PC-9 (cell line): ENCODE measurements around the gene SPEG. TPM values are rescaled to one million over a fixed set of nuclear protein-coding genes. Genes with fewer than 3 reads are reported as not detected.

Experiments used
- BruUV-seq: library from RNA; stranded (reverse); fragments of 400-500 nt; replicated peaks from 2 replicates; lab custom pipeline; 2021; lab: Mats Ljungman, UMichigan
- CTCF ChIA-PET: fragments of 300-600 bp; sonication (Branson Sonifier 250); formaldehyde crosslinking; loops from one replicate; lab custom pipeline; 2022; ENCODE audit warnings: antibody characterized with exemption; lab: Charles Lee
- POLR2A ChIA-PET: fragments of 300-600 bp; sonication (Branson Sonifier 250); formaldehyde crosslinking; loops from one replicate; lab custom pipeline; 2022; ENCODE audit warnings: antibody characterized with exemption; ENCODE audit not compliant: unreplicated experiment; lab: Charles Lee
- DNase-seq, 2 experiments: peaks; one replicate each; pipeline versions ENCODE4 v3.0.0 to v3.0.0-alpha.2; 2015 to 2022; ENCODE audit warnings: mixed read lengths in 1 of 2
- H2AFZ ChIP-seq: fragments of 200-600 bp; sonication (generic); 2 replicates; pipeline ENCODE4 v1.8.1; 2017; ENCODE audit warnings: antibody characterized with exemption
- H3F3A ChIP-seq: fragments of 200-600 bp; sonication (generic); 2 replicates; pipeline ENCODE4 v1.8.1; 2017; ENCODE audit warnings: antibody characterized with exemption, mild to moderate bottlenecking, low read depth; ENCODE audit not compliant: insufficient read depth
- H3K27ac ChIP-seq: fragments of 200-600 bp; sonication (generic); 2 replicates; pipeline ENCODE4 v1.6.1; 2016; ENCODE audit warnings: mixed run types
- H3K27me3 ChIP-seq: fragments of 200-600 bp; sonication (generic); 2 replicates; pipeline ENCODE4 v1.6.1; 2016; ENCODE audit warnings: low read depth, mixed run types; ENCODE audit not compliant: insufficient read depth
- H3K36me3 ChIP-seq: fragments of 200-600 bp; sonication (generic); 2 replicates; pipeline ENCODE4 v1.6.1; 2016; ENCODE audit warnings: low read depth, mixed run types
- H3K4me1 ChIP-seq: fragments of 200-600 bp; sonication (generic); replicated peaks from 2 replicates; pipeline ENCODE4 v1.6.1; 2016; ENCODE audit warnings: mixed run types; ENCODE audit not compliant: insufficient read depth
- H3K4me2 ChIP-seq: fragments of 200-600 bp; sonication (generic); 2 replicates; pipeline ENCODE4 v1.6.1; 2017; ENCODE audit warnings: mixed run types
- H3K4me3 ChIP-seq: fragments of 200-600 bp; sonication (generic); 2 replicates; pipeline ENCODE4 v1.6.1; 2016; ENCODE audit warnings: mixed run types
- H3K79me2 ChIP-seq: fragments of 200-600 bp; sonication (generic); 2 replicates; pipeline ENCODE4 v1.6.1; 2017; ENCODE audit warnings: low read depth, mixed run types
- H3K9me2 ChIP-seq: fragments of 200-600 bp; sonication (generic); 2 replicates; pipeline ENCODE4 v1.8.1; 2017; ENCODE audit warnings: mild to moderate bottlenecking; ENCODE audit not compliant: insufficient read depth
- H3K9me3 ChIP-seq: fragments of 200-600 bp; sonication (generic); 2 replicates; pipeline ENCODE4 v1.8.1; 2016; ENCODE audit warnings: low read depth; ENCODE audit not compliant: insufficient read depth
- H4K20me1 ChIP-seq: fragments of 200-600 bp; sonication (generic); 2 replicates; pipeline ENCODE4 v1.8.1; 2017; ENCODE audit not compliant: insufficient read depth
- EZH2 ChIP-seq: fragments of 200-600 bp; sonication (generic); IDR thresholded peaks from 2 replicates; pipeline ENCODE4 v1.8.0; 2017; ENCODE audit warnings: antibody characterized with exemption, low read depth
- intact Hi-C: fragments of 100-400 bp; cut with micrococcal nuclease; formaldehyde crosslinking; loops from one replicate; pipeline ENCODE4 v1.10.0; 2022; ENCODE audit not compliant: unreplicated experiment
- total RNA-seq: library from RNA; stranded (reverse); gene quantifications from 2 replicates; pipeline ENCODE4 v1.2.3, GENCODE V29; 2021
- TF ChIP-seq, protein P1 (sequence below): fragments of 200-600 bp; sonication (generic); conservative IDR thresholded peaks from 2 replicates; pipeline ENCODE4 v1.6.1; 2017; ENCODE audit warnings: mixed run types, antibody characterized with exemption, mild to moderate bottlenecking, moderate library complexity

SPEG gene
- total RNA-seq, 1 experiment from 2014 or later = 46.8 TPM

DNA sequence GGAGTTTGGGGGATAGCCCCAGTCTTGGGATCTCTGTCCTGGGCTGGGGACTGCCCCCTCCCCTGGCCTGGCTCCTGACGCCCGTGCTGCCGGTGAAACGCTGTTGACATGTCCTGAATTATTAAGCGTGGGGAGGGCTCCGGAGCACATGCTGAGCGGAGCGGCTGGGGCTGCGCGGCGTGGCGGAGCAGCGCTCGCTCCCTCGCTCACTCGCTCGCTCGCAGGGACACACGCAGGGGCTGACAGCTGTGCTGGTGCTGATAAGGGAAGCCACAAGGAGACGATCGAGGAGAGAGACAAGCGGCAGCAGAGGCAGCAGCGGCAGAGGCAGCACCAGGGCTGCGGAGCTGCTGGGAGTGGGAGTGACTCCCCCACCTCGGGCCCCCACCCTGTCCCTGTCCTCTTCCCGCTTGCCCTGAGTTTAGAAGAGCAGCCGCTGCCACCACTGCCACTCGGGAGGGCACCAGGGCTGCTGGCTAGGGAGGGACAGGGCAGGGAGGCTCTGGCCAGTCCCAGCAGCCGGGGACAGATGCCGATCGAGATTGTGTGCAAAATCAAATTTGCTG, 79.6 kb downstream of the SPEG start, which contains the start of gene ASIC4:
TSS of gene ASIC4 (plus strand) at position 287 of the 566 bp plus-strand sequence. CDS start at position 530, 243 bp downstream.
- no peaks in the 10 kb centered on the region for H3K9me2 ChIP-seq
- no peaks in the 10 kb centered on the region for H3K9me3 ChIP-seq
- no peaks in the 10 kb centered on the region for H3K79me2 ChIP-seq
- no peaks in the 10 kb centered on the region for H3K4me1 ChIP-seq
- no peak within 1 kb of the TSS for H2AFZ ChIP-seq
- no peak for TF ChIP-seq EZH2
- TF ChIP-seq, protein P1, sequence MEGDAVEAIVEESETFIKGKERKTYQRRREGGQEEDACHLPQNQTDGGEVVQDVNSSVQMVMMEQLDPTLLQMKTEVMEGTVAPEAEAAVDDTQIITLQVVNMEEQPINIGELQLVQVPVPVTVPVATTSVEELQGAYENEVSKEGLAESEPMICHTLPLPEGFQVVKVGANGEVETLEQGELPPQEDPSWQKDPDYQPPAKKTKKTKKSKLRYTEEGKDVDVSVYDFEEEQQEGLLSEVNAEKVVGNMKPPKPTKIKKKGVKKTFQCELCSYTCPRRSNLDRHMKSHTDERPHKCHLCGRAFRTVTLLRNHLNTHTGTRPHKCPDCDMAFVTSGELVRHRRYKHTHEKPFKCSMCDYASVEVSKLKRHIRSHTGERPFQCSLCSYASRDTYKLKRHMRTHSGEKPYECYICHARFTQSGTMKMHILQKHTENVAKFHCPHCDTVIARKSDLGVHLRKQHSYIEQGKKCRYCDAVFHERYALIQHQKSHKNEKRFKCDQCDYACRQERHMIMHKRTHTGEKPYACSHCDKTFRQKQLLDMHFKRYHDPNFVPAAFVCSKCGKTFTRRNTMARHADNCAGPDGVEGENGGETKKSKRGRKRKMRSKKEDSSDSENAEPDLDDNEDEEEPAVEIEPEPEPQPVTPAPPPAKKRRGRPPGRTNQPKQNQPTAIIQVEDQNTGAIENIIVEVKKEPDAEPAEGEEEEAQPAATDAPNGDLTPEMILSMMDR = no peak
- no peaks in the 10 kb centered on the region for H3F3A ChIP-seq
- H4K20me1 ChIP-seq = no peaks in the 10 kb centered on the region
- H3K4me2 ChIP-seq = no peak within 1 kb of the TSS
- no peak for DNase-seq
- H3K36me3 ChIP-seq = no peaks in the 10 kb centered on the region
- H3K27ac ChIP-seq = no peak within 1 kb of the TSS
- no peak within 1 kb of the TSS for H3K4me3 ChIP-seq
- CTCF ChIA-PET = interaction anchor here (0.6 kb wide), 1 partner anchor 48 kb away, joined by 3 read pairs; no protein-coding TSS in a partner anchor
- POLR2A ChIA-PET = interaction anchor here (0.5 kb wide), 1 partner anchor 122 kb away, joined by 3 read pairs; no protein-coding TSS in a partner anchor
- intact Hi-C loops = no loop called here
- peaks cover 79% of the 10 kb centered on the region for H3K27me3 ChIP-seq
- no TSS peak for BruUV-seq

DNA sequence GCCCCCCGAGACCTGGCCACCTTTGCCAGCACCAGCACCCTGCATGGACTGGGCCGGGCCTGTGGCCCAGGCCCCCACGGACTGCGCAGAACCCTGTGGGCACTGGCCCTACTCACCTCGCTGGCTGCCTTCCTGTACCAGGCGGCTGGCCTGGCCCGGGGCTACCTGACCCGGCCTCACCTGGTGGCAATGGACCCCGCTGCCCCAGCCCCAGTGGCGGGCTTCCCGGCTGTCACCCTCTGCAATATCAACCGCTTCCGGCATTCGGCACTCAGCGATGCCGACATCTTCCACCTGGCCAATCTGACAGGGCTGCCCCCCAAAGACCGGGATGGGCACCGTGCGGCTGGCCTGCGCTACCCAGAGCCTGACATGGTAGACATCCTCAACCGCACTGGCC, 80.2 kb downstream of the SPEG start:
- Histone ChIP-seq H3K9me3 (no peaks in the 10 kb centered on the region), H3K9me2 (no peaks in the 10 kb centered on the region), H3K4me1 (no peaks in the 10 kb centered on the region), H3K79me2 (no peaks in the 10 kb centered on the region), H3F3A (no peaks in the 10 kb centered on the region), H2AFZ (no peak overlapping the region), H3K36me3 (no peaks in the 10 kb centered on the region), H3K4me3 (no peak overlapping the region), H4K20me1 (no peaks in the 10 kb centered on the region), H3K27ac (no peak overlapping the region), H3K4me2 (no peak overlapping the region), H3K27me3 (peaks cover 79% of the 10 kb centered on the region)
- DNase-seq = no peak
- intact Hi-C loops = no loop called here
- BruUV-seq = no TSS peak
- POLR2A ChIA-PET = no interaction called here
- TF ChIP-seq EZH2 = no peak
- TF ChIP-seq, protein P1 = no peak
- CTCF ChIA-PET = interaction anchor here (0.6 kb wide), 1 partner anchor 47 kb away, joined by 3 read pairs; no protein-coding TSS in a partner anchor

DNA sequence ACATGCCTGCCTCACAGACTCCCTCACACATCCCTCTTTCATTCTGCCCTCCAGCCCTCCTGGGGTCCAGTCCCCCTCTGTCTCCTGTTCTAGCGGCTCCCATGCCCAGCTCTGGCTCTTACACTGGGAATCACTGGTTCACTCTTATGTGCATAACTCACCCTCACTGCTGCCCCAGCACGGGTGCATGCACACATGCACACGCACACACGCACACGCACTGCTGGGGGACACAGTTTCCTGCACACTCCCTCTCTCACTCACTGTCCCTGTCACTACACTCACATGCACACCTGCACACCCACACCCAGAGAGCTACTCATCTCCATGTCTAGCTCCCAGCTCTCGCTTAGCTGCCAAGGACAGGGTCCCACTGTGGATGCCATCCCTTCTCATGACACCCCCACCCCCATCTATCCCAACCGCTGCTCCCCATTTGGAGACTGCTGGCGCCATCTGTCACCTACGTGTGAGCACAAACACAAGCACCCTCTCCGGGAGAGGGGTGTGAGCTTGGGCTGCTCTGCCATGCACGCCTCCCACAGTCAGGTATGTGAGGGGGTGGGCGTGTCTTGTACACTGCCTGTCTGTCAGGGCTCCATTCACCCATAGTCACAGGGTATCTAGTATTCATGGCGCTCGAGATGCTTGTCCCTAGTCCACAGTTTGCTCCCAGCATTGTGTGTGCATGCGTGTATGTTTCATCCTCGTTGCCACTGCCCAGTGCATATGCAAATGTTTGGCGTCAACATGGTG, 81.4 kb downstream of the SPEG start:
- no TSS peak for BruUV-seq
- POLR2A ChIA-PET = no interaction called here

More for the DNA sequence above, 81.4 kb downstream of the SPEG start:
- H3K27me3 ChIP-seq = peaks cover 70% of the 10 kb centered on the region
- intact Hi-C loops = no loop called here
- CTCF ChIA-PET = interaction anchor here (0.7 kb wide), 1 partner anchor 9 kb away, joined by 5 read pairs; no protein-coding TSS in a partner anchor
- no peak overlapping the region for H3K4me2 ChIP-seq
- no peaks in the 10 kb centered on the region for H3F3A ChIP-seq
- no peaks in the 10 kb centered on the region for H3K36me3 ChIP-seq
- H3K4me3 ChIP-seq = no peak overlapping the region
- H3K27ac ChIP-seq = no peak overlapping the region
- no peaks in the 10 kb centered on the region for H4K20me1 ChIP-seq
- DNase-seq = no peak
- no peaks in the 10 kb centered on the region for H3K79me2 ChIP-seq
- no peaks in the 10 kb centered on the region for H3K9me3 ChIP-seq
- no peak overlapping the region for H2AFZ ChIP-seq
- no peaks in the 10 kb centered on the region for H3K9me2 ChIP-seq
- TF ChIP-seq, protein P1 = no peak
- TF ChIP-seq EZH2 = no peak
- no peaks in the 10 kb centered on the region for H3K4me1 ChIP-seq
